T1000 (cell line): ENCODE measurements around the gene SPHK2.
A peak's percentile ranks its signal among the peaks of the same experiment; 100 is the strongest.

Experiments used
- DNase-seq: peaks from one replicate; lab custom pipeline; 2025; ENCODE audit warnings: mixed read lengths; lab: John Stamatoyannopoulos, UW

The SPHK2 gene

DNA sequence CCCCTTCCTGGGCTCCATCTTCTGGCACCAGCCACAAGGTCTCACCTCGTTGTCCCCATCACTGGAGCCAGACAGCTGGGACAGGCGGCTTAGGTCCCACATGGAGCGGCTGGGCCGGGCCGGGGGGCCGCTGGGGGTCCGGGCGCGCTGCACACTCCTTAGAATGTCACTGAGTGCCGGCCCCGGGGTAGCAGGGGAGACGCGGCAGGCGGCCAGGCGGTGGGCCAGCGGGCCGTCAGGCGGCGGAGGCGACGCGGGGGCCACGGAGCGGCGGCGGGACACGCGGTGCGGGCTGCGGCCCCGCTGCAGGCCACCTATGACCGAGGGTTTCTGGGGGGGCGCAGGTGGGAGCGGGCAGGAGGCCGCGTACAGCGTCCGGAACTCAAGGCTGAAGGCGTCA lies 15.9 kb upstream of the SPHK2 start:
- no peak for DNase-seq

DNA sequence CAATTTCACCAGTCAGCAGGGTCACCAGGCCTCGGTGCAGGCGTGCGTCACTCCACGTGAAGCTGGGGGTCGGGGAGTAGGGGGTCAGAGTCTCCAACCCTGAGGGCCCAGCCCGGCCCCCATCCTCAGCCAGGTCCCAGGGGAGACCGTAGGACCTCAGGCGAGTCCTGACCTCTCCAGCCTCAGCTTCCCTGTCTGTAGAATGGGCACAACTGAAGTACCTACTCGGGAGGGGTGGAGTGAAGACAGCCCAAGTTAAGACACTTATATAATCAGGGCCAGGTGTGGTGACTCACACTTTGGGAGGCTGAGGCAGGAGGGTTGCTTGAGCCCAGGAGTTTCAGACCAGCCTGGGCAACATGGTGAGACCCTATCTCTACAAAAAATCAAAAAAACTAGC lies 15.5 kb upstream of the SPHK2 start:
- DNase-seq = no peak

DNA sequence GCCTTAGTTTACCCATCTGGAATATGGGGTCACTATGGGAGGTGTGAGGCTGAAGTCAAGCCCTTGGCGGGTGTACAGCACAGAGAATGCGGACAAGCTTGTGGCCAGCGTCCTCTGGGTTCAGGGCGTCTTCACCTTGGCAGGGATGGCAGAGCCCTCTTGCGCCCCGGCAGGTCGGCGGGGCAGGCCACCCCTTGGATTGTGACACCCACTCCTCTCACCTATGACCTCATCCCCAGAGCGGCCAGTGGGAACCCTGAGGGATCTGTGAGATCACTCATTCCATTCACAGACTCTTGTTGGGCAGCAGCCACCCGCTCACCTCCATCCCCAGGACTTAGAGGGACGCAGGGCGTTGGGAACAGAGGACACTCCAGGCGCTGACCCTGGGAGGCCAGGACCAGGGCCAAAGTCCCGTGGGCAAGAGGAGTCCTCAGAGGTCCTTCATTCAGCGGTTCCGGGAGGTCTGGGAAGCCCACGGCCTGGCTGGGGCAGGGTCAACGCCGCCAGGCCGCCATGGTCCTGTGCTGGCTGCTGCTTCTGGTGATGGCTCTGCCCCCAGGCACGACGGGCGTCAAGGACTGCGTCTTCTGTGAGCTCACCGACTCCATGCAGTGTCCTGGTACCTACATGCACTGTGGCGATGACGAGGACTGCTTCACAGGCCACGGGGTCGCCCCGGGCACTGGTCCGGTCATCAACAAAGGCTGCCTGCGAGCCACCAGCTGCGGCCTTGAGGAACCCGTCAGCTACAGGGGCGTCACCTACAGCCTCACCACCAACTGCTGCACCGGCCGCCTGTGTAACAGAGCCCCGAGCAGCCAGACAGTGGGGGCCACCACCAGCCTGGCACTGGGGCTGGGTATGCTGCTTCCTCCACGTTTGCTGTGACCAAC lies 12.6 kb upstream of the SPHK2 start, which contains the start of gene SPACA4:
SPACA4 (plus strand) TSS at position 280 of the 896 bp plus-strand sequence; CDS start at position 517, 237 bp downstream.
- no peak for DNase-seq

DNA sequence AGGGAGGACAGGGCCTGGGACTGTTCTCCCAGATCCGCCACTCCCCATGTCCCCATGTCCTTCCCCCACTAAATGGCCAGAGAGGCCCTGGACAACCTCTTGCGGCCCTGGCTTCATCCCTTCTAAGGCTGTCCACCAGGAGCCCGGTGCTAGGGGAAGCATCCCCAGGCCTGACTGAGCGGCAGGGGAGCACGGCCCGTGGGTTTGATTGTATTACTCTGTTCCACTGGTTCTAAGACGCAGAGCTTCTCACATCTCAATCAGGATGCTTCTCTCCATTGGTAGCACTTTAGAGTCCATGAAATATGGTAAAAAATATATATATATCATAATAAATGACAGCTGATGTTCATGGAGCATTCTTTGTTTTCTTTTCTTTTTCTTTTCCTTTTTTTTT lies 11.9 kb upstream of the SPHK2 start:
- no peak for DNase-seq

DNA sequence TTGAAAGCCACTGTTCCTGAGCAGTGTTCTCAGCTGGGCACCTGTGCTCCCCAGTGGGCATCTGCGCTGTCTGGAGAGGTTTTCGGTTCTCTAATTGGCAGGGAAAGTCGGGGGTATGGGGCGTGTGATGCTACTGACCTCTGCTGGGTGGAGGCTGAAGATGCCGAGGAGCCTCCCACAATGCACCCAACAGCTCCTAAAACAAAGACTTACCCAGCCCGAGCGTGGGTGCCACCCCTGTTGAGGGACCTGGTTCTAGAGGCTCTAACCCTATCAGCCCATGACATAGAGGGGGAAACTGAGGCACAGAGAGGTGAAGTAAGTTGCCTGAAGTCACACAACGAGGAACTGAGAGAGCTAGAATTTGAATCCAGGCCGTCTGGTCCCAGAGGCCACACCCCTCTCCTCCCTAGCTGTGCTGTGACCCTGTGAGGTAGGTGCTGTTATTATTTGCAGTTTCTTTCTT lies 10.5 kb upstream of the SPHK2 start:
- peak; percentile 21 for DNase-seq

DNA sequence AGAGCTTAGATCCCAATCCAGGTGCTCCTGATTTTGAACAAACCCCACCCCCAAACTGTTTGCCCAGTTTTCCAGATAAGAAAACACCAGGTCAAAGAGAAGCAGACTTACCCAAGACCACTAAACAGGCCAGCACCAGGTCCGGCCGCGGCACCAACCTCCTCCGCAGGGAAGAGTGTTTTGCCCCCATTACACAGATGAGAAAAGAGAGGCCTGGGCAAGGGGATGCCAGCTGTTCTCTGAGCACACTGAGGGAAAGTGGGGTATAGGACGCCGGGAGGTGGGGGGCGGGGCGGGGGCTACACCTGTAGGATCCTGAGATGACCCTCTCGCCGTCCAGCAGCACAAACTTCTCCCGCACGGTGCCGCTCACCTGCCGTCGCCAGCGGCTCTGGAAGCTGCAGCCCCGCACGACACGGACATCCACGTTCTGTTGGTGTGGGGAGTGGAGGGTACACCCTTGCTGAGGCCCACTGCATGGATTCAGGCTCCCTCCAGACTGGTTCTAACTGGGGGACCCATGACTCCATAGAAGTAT lies 9.7 kb upstream of the SPHK2 start:
- no peak for DNase-seq

DNA sequence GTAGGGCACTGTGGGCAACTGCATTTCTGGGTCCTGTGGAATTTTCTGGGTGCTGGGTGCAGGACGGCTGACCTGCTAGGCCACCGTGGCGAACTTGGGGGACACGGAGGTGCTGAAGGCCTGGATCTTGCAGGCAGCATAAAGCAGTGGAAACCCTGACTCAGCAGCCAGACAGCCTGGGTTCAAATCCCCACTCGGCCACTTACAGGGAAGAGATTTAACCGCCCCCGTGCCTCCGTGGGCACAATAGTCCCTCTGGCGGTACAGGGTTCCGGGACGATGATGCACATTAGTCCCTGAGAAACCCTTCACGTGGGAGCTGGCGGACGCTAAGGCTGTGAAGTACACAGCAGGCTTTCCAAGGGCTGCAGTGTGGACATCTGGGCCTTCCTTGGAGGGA lies 7.4 kb upstream of the SPHK2 start:
- DNase-seq = no peak

DNA sequence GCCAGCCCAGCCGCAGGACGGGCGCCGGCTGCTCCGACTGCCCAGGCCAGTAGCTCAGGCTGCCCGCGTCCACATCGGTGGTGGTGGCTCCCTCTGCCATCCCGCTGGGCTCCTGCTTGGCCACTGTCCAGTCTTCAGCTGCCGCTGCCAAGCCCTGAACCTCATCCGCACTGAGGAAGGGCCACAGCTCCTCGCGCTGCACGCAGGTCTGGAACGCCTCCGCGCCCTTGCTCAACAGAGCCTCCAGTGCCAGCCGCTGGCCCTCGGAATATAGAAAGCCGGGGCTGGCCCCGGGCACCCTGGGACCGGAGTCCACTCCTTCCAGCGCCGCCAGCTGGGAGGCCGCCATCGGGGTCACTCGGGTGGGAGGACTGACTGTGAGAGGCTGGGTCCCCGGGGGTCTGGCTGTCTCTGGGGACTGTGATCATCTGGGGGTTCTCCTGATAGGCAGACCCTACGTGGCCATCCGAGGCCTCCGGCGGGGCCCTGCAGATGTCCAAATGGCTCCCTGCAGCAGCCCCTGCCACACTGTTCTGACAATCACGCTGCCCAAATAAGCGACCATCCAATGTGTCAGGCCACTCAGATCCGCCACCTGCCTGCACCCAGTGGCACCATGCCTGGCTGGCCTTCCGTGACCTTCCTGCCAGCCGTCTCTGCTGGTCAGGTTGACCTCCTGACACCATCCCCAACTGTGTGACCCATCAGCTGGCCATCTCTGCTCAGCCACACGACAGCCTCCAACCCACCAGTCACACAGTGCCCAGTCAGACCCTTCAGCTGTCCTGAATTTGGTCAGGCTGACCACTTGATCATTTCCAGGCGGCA lies 6.1 kb upstream of the SPHK2 start:
- DNase-seq = no peak

DNA sequence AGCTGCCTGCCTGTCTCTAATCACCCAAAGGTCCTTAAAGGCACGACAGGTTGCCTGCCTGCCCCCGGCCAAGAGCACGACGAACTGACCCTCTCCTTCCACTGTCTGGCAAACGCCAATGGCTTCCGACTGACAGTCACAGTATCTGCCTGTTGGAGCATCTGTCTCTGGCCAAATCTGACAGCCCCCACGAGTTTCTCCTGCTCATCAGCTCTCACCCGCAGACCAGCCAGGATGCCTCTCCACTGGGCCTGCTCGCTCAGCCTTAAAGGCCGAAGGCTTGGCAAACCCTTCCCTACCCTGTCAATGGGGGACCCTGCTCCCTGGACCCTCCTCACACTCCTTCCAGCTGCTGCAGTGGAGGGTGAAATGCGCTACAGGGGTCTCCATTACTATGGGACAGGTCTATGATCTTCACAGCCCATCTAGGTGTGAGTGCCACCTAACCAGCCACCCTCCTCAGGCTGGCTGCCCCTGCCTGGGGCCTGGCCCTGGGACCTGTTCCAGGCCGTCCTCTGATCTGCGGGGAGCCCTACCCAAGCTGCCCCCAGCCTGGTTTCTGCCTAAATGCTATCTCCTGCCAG lies 5.4 kb upstream of the SPHK2 start:
- no peak for DNase-seq

- DNase-seq = no peak
Measured at GRCh38 chr19:48614436-48615230, 4.7 kb upstream of the SPHK2 start, which contains the start of gene FAM83E. TSS of gene FAM83E (minus strand) at chr19:48615076. CDS start at chr19:48613372, 1,704 bp downstream.

DNA sequence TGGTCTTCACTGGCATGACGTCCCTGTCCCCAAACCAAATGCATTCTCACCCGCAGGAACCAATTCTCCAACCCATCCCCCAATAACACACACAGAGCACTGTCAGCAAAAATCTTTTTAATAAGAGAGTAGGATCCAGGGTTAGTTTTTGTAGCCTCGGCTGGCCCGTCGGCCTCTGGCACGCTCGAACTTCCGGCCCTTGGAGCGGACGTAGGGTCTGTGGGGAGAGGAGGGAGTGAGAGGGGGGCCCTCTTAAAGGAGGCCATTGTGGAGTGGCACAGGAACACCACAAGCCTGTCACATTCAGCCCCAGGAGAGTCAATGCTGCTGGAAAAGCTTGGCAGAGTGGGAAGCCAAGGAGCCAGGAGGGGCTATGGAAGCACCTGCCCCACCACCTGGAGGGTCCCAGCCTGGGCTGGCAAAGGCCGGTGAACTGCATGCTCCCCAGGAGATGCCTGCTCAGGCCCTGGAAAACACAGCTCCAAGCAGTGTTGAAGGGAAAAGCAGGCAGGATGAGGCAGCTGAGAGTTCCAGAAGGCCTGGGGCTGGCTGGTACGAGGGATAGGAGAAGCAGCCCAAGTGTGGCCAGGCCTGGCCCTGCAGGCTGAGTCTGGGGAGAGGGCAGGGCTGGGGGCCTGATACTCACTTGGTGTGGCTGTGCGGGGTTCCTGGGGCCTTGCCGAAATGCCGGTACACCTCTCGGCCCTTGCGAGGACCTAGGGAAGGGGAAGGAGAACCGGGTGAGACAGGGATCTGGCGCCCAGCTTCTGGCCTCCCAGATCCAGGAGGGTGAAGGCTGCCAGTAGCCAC lies 3.9 kb upstream of the SPHK2 start:
- DNase-seq = no peak

- DNase-seq = no peak
Measured at GRCh38 chr19:48616041-48616436, 3.3 kb upstream of the SPHK2 start.

DNA sequence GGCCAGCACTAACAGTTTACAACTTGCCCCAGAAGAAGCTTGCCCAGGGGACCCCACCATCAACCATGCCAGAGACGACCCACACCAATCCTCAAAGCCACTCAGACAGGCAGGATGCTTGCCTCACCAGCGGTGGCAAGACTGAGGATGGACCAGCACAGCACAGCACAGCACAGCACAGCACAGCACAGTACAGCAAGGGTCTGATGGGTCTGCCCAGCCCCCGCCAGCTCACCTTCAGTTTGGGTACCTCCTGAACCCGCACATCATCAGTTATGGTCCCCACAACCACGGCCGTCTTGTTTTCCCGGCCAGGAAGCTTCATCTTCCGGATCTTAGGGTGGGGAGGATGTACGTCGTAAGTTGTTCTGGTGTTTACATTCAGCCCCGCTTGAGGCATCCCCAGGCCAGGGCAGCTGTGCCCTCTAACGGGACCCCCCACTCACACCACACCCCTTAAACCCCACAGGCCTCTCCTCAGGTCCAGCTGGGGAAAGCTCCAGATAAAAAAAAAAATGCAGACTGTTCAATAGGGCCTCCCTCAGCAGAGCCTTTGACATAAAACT lies 2.7 kb upstream of the SPHK2 start:
- no peak for DNase-seq

DNA sequence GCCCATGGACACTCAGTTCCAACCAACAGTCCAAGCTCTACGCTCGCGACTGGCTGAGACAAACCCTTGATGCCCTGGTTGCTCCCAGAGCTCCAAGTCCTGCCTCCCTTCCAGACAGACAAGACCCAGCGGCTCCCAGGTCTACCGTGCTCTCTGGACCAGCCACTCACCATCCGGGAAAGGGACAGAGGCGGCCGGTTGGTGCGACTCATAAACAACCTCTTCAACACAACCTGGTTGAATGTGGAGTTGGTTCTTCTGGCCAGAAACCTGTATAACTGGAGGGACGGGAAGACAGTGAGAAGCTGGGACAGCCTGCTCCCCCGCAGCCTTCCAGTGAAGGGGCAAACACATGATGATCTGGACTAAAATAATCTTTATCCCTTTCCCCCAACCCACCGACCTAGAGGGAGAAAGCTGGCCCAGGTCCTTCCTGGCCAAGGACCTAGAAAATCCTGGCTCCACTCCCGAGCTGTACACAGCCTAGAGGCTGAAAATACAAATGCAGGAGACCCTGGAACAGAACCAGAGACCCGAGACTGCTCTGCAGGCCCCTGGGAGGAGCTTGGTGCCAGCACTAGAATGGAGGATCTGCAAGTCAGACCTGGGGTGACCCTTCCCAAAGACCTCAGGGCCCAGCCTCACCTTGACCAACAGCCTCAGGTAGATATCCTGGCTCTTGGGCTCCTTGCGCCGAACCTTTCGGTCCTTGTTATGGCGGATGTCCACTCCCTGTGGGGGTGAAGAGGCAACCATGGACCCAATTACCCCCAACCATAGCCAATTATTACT lies 2.0 kb upstream of the SPHK2 start:
- no peak for DNase-seq

DNA sequence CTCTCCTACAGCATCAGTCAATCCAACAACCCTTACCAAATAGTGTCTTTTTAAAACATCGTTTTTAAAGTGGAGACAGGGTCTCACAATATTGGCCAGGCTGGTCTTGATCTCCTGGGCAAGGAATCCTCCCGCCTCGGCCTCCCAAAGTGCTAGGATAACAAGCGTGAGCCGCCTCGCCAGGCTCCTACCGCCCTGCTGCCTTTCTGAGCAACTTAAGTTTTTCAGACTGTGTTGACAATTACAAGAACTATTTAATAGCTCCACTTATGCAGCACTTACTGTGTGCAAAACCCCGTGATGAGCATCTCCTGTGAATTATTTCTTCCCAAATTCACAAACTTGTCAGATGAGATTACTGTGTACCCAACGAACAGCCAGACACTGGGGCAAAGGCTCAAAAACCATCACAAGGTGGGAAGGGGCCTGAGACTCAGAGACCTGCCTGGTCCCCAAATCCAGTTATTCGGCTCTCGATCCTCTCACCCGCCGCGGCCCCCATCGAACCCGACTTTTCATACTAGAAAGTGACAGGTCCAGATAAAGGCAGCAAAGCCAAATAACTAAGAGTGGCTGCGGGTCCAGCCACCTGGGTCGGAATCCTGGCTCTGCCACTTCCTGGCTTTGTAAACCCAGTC lies 909 bp upstream of the SPHK2 start:
- no peak for DNase-seq

DNA sequence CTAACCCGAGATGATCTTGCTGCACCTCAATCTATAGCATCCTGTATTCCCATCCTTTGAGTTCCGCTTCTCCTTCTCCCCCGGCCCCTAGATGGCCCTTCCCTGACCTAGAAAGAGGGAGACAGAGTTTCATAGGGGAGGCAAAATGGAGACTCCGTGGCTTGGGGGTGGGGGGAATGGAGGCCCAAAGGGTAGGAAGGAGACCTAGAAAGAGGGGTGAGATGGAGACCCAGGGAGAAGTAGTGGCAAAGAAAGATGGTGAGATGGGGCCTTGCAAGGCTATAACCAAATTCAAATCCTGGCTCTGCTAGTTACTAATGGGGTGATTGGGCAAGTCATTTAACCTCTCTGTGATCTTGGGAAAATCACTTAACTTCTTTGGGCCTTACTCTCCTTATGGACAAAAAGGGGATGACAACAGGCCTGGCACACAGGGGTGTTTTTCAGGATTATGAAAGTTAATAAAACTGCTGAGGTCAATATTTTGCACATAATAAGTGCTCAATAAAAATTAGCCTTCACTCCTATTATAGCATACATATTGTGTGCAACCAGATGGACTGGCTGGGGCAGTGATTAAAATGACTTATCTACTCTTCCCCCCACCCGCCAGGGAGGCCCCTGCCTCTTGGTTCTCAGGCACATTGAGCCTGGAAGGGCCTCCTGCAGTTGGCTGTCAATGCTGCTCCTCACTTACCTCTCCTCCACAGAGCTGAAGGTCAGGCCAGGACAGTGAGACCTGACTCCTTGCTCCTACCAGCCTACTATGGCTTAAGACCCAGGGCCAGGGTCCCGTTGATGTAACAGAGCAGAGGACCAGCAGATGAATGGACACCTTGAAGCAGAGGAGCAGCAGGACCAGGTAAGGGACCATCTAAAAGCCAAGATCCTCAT lies 633 bp downstream of the SPHK2 start:
- DNase-seq = no peak

DNA sequence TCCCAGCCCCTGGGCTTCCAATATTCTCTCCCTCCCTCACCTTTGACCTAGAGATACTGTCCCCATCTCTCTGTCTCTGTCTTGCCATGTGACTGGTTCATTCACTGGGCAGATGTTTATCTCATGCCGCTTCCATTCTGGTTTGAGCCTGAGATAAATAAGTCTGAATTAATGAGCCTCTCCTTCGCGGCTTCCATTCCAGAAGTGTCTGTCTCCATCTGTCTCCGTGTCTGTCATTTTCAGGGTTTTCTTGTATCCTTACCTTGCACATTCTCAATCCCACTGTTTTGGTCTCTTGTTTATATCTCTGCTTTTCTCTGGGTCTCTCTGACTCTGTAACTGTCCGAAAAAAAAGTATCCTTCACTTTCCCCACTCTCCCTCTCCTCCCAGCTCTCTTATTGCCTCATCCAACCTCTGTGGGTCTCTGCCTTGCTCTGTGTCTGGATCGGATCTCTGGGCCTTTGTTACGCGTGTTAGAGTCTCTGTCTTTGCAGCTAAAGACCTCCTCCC lies 4.3 kb downstream of the SPHK2 start:
- no peak for DNase-seq
